Naive thymus-derived CD4-positive, alpha-beta T cell (primary cell): ENCODE results near the gene HOOK1. TPM values are rescaled to one million over a fixed set of nuclear protein-coding genes. Genes with fewer than 3 reads are reported as not detected.
"Not testable (repeated sequence)": the region's sequence is repeated elsewhere in the genome, so short reads cannot be mapped to it uniquely, and the experiment has no call there.

ENCODE experiments used
- ATAC-seq: fragments of 150-1000 bp; cut with Tn5 transposase; 2 replicates; pipeline ENCODE4 v1.10.0; 2021; ENCODE audit warnings: mild to moderate bottlenecking, moderate library complexity
- CTCF ChIA-PET: fragments of 350-600 bp; sonication (Branson Sonifier 250); formaldehyde crosslinking; loops from one replicate; lab custom pipeline; 2021; ENCODE audit warnings: antibody characterized with exemption; lab: Charles Lee
- POLR2A ChIA-PET: fragments of 350-600 bp; sonication (Branson Sonifier 250); formaldehyde crosslinking; loops from one replicate; lab custom pipeline; 2021; ENCODE audit warnings: antibody characterized with exemption, inconsistent platforms; lab: Charles Lee
- DNase-seq, 9 donors: peaks; one replicate each; pipeline versions ENCODE4 v3.0.0 to v3.0.0-alpha.2; 2020 to 2022; ENCODE audit warnings: mixed read lengths in 1 of 9
- H3K27ac ChIP-seq: one replicate; pipeline ENCODE4 v1.7.0; 2013; ENCODE audit warnings: mild to moderate bottlenecking, low read depth, low read length, moderate library complexity
- H3K27me3 ChIP-seq, 2 donors: one replicate each; pipeline ENCODE4 v1.7.0; 2013; ENCODE audit warnings: low read length in 2 of 2, mild to moderate bottlenecking in 2 of 2, moderate library complexity in 2 of 2; ENCODE audit not compliant: control insufficient read depth in 2 of 2, insufficient read depth in 2 of 2
- H3K36me3 ChIP-seq, 3 experiments: 1 replicate in 2 of 3; 2 replicates in 1 of 3; pipeline ENCODE4 v1.7.0; 2013; ENCODE audit warnings: low read length in 3 of 3, mild to moderate bottlenecking in 3 of 3, moderate library complexity in 1 of 3; ENCODE audit not compliant: insufficient read depth in 3 of 3, control insufficient read depth in 2 of 3
- H3K4me1 ChIP-seq, 2 donors: one replicate each; pipeline ENCODE4 v1.7.0; 2013; ENCODE audit warnings: low read length in 2 of 2, mild to moderate bottlenecking in 2 of 2, moderate library complexity in 1 of 2; ENCODE audit not compliant: control insufficient read depth in 2 of 2, insufficient read depth in 2 of 2
- H3K4me3 ChIP-seq: 2 replicates; pipeline ENCODE4 v1.7.0; 2013; ENCODE audit warnings: mild to moderate bottlenecking, low read length
- H3K9me3 ChIP-seq, 3 experiments: 1 replicate in 2 of 3; 2 replicates in 1 of 3; pipeline ENCODE4 v1.7.0; 2013; ENCODE audit warnings: low read length in 3 of 3; ENCODE audit not compliant: control insufficient read depth in 2 of 3
- H3K27ac Mint-ChIP-seq, 9 donors: one replicate each; pipeline ENCODE4 v1.8.0; 2020 to 2022; ENCODE audit warnings: mixed read lengths in 9 of 9, mild to moderate bottlenecking in 8 of 9, moderate library complexity in 5 of 9, inconsistent platforms in 2 of 9
- H3K27me3 Mint-ChIP-seq, 5 donors: one replicate each; pipeline ENCODE4 v1.8.0; 2021 to 2022; ENCODE audit warnings: mixed read lengths in 5 of 5, mild to moderate bottlenecking in 1 of 5
- H3K36me3 Mint-ChIP-seq, 5 donors: one replicate each; pipeline ENCODE4 v1.8.0; 2020 to 2022; ENCODE audit warnings: mixed read lengths in 5 of 5, mild to moderate bottlenecking in 3 of 5, inconsistent platforms in 1 of 5
- H3K4me1 Mint-ChIP-seq, 7 donors: one replicate each; pipeline ENCODE4 v1.8.0; 2020 to 2022; ENCODE audit warnings: mixed read lengths in 7 of 7, mild to moderate bottlenecking in 3 of 7, inconsistent platforms in 1 of 7
- H3K4me3 Mint-ChIP-seq, 10 donors: one replicate each; pipeline ENCODE4 v1.8.0; 2020 to 2022; ENCODE audit warnings: mild to moderate bottlenecking in 10 of 10, mixed read lengths in 10 of 10, moderate library complexity in 6 of 10, inconsistent platforms in 2 of 10
- H3K9me3 Mint-ChIP-seq, 11 donors: one replicate each; pipeline ENCODE4 v1.8.0; 2020 to 2022; ENCODE audit warnings: mixed read lengths in 11 of 11, mild to moderate bottlenecking in 4 of 11, inconsistent platforms in 1 of 11, moderate library complexity in 1 of 11
- intact Hi-C, 2 donors: fragments of 100-400 bp; cut with micrococcal nuclease; formaldehyde crosslinking; loops; one replicate each; pipeline ENCODE4 v1.15.1; 2023
- polyA plus RNA-seq, 2 donors: library from polyadenylated mRNA; unstranded; fragments of 300-500 nt; fragmentation: Illumina TruSeq; gene quantifications; one replicate each; pipeline ENCODE4 v1.2.3, GENCODE V29; 2021
- total RNA-seq, 6 experiments: library from RNA in 5 of 6; stranded (reverse) in 5 of 6; gene quantifications; 1 replicate in 5 of 6; 2 replicates in 1 of 6; pipeline ENCODE4 v1.2.3 and lab custom pipeline; 2021 to 2026

HOOK1 gene
- total and polyA plus RNA-seq, 7 experiments from 2014 or later, result 3.0 to 28.9 (median 23.5) TPM

GRCh38 chr1:59919746-59920145, 105.0 kb downstream of the HOOK1 start:
- no peaks in the 10 kb centered on the region for H3K4me1 ChIP-seq
- CTCF ChIA-PET, result interaction anchor here (0.7 kb wide), 1 partner anchor 46 kb away, joined by 3 read pairs; no protein-coding TSS in a partner anchor
- H3K27me3 ChIP-seq, result no peaks in the 10 kb centered on the region
- Mint-ChIP-seq H3K27ac (no peak overlapping the region), H3K36me3 (peaks cover 4 to 20% (median 12%) of the 10 kb centered on the region in 5 donors), H3K4me1 (peaks cover 0 to 3% (median 0%) of the 10 kb centered on the region in 7 donors), H3K9me3 (peaks cover 4 to 13% (median 8%) of the 10 kb centered on the region in 11 donors), H3K4me3 (no peak overlapping the region), H3K27me3 (peaks cover 0 to 3% (median 0%) of the 10 kb centered on the region in 5 donors)
- no peaks in the 10 kb centered on the region for H3K9me3 ChIP-seq
- H3K27ac ChIP-seq, result no peak overlapping the region
- no peaks in the 10 kb centered on the region for H3K36me3 ChIP-seq
- POLR2A ChIA-PET, result no interaction called here
- H3K4me3 ChIP-seq, result no peak overlapping the region
- intact Hi-C loops, result loop anchor here in 1 of 2 donors (10.0 kb wide), 1 partner anchor 1375 kb away; the partner anchor contains the start of gene OMA1
- no peak for DNase-seq
- no peak for ATAC-seq

GRCh38 chr1:59921258-59921899, 106.6 kb downstream of the HOOK1 start:
- H3K27me3 ChIP-seq, ATAC-seq, POLR2A ChIA-PET, H3K27me3 Mint-ChIP-seq, H3K36me3 ChIP-seq, H3K4me3 ChIP-seq, H3K9me3 ChIP-seq, DNase-seq, H3K4me1 ChIP-seq, H3K27ac ChIP-seq, H3K4me3 Mint-ChIP-seq, H3K27ac Mint-ChIP-seq, CTCF ChIA-PET: not testable (repeated sequence)
- intact Hi-C loops, result loop anchor here in 1 of 2 donors (10.0 kb wide), 1 partner anchor 1377 kb away; the partner anchor contains the start of gene OMA1
- Mint-ChIP-seq H3K36me3 (peaks cover 4 to 12% (median 5%) of the 10 kb centered on the region in 5 donors), H3K9me3 (peaks cover 4 to 18% (median 8%) of the 10 kb centered on the region in 11 donors), H3K4me1 (peaks cover 6 to 13% (median 12%) of the 10 kb centered on the region in 7 donors)

GRCh38 chr1:59924653-59925052, 109.9 kb downstream of the HOOK1 start:
- peaks cover 6 to 27% (median 17%) of the 10 kb centered on the region in 5 donors for H3K27me3 Mint-ChIP-seq
- peaks cover 6 to 19% (median 18%) of the 10 kb centered on the region in 7 donors for H3K4me1 Mint-ChIP-seq
- no peak for ATAC-seq
- POLR2A ChIA-PET, result no interaction called here
- peaks cover 0 to 8% (median 5%) of the 10 kb centered on the region in 5 donors for H3K36me3 Mint-ChIP-seq
- H3K9me3 ChIP-seq, result no peaks in the 10 kb centered on the region
- H3K27ac Mint-ChIP-seq, result peak overlapping the region in 1 of 9 donors; percentile 22
- H3K27me3 ChIP-seq, result peaks cover 0 to under 1% of the 10 kb centered on the region in 2 donors
- peaks cover 0 to 4% (median 0%) of the 10 kb centered on the region in 3 experiments for H3K36me3 ChIP-seq
- H3K4me1 ChIP-seq, result peaks cover 0 to 5% of the 10 kb centered on the region in 2 donors
- CTCF ChIA-PET, result no interaction called here
- no peak for DNase-seq
- peak overlapping the region in 3 of 10 donors; percentile 12 to 92 (median 78) for H3K4me3 Mint-ChIP-seq
- H3K9me3 Mint-ChIP-seq, result peaks cover 4 to 18% (median 8%) of the 10 kb centered on the region in 11 donors
- intact Hi-C loops, result loop anchor here in 1 of 2 donors (10.0 kb wide), 1 partner anchor 1380 kb away; the partner anchor contains the start of gene OMA1
- H3K27ac ChIP-seq, result no peak overlapping the region
- H3K4me3 ChIP-seq, result no peak overlapping the region

Other genes with a start within 250 kb of the HOOK1 start
- 1 to 10 TPM in 4 of 5 experiments, under 1 TPM in 1; 0.93 to 1.5 (median 1.1) TPM for gene CYP2J2, start 111.8 kb downstream of the HOOK1 start, total RNA-seq
- gene CYP2J2, start 111.8 kb downstream of the HOOK1 start, polyA plus RNA-seq, result 1 to 10 TPM; 1.5 to 4.0 TPM